IgD-negative memory B cell (primary cell): ENCODE data around the gene SPSB4. TPM values are rescaled to one million over a fixed set of nuclear protein-coding genes. Genes with fewer than 3 reads are reported as not detected.
"Not testable (repeated sequence)": the region's sequence is repeated elsewhere in the genome, so short reads cannot be mapped to it uniquely, and the experiment has no call there.

Source experiments
- H3K27ac Mint-ChIP-seq, 3 donors: one replicate each; pipeline ENCODE4 v1.8.0; 2020 to 2022; ENCODE audit warnings: mild to moderate bottlenecking in 3 of 3, mixed read lengths in 3 of 3, moderate library complexity in 1 of 3
- H3K27me3 Mint-ChIP-seq: one replicate; pipeline ENCODE4 v1.8.0; 2021; ENCODE audit warnings: mixed read lengths
- H3K36me3 Mint-ChIP-seq: one replicate; pipeline ENCODE4 v1.8.0; 2020; ENCODE audit warnings: mild to moderate bottlenecking, mixed read lengths
- H3K4me1 Mint-ChIP-seq, 3 donors: one replicate each; pipeline ENCODE4 v1.8.0; 2020 to 2022; ENCODE audit warnings: mixed read lengths in 3 of 3, mild to moderate bottlenecking in 1 of 3
- H3K4me3 Mint-ChIP-seq, 4 donors: one replicate each; pipeline ENCODE4 v1.8.0; 2020 to 2022; ENCODE audit warnings: mild to moderate bottlenecking in 4 of 4, mixed read lengths in 4 of 4, moderate library complexity in 3 of 4
- H3K9me3 Mint-ChIP-seq, 3 donors: one replicate each; pipeline ENCODE4 v1.8.0; 2020 to 2021; ENCODE audit warnings: mixed read lengths in 3 of 3, mild to moderate bottlenecking in 1 of 3
- polyA plus RNA-seq: library from polyadenylated mRNA; unstranded; fragments of 300-500 nt; fragmentation: Illumina TruSeq; gene quantifications from one replicate; pipeline ENCODE4 v1.2.3, GENCODE V29; 2021

Gene SPSB4
- polyA plus RNA-seq, result not detected

GRCh38 chr3:141050576-141051442, at the start of gene SPSB4:
Gene SPSB4 (plus strand): TSS chr3:141051347. CDS start chr3:141066105, 14,758 bp downstream.
- Mint-ChIP-seq H3K9me3 (no peaks in the 10 kb centered on the region), H3K27ac (no peak within 1 kb of the TSS), H3K36me3 (no peaks in the 10 kb centered on the region), H3K4me1 (peaks cover 0 to 11% (median 8%) of the 10 kb centered on the region in 3 donors), H3K27me3 (peaks cover 37% of the 10 kb centered on the region), H3K4me3 (peak within 1 kb of the TSS in 3 of 4 donors; percentile 70 to 90 (median 89))

DNA sequence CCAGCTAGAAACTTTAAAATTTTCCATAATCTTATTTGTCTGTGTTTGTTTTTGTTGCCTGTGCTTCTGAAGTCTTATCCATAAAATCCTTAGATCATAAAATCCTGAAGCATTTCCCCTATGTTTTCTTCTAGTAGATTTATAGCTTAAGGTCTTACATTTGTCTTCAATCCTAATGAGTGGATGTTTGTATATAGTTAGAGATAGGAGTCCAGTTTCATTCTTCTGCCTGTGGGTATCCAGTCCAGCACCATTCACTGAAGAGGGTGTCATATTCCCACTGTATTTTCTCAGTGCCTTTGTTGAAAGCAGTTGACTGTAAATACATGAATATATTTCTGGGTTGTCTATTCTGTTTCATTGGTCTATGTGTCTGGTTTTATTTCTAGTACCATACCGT, 44.8 kb upstream of the SPSB4 start:
- Mint-ChIP-seq H3K4me3 (no peak overlapping the region), H3K4me1 (peaks cover 0 to 1% (median 0%) of the 10 kb centered on the region in 3 donors), H3K27me3 (peaks cover 22% of the 10 kb centered on the region), H3K27ac (no peak overlapping the region), H3K36me3 (peaks cover 2% of the 10 kb centered on the region), H3K9me3 (no peaks in the 10 kb centered on the region)

DNA sequence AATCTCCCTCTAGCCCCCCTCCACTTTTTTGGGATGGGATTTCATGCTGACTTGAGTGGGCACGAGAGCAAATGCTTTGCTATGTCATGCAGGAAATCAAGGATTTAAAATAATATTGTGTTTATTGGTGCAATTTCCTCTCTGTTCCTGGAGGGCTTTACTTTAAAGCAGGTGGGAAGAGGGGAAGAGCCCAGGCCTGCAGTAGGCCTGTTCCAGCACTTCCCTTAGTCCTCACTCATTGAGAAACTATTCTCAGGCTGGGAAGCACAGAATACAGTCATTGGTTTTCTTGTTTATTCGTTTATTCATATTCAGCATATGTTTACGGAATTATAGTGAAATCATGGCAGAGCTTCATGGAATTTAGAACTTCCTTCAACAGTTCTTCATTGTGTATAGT, 41.7 kb upstream of the SPSB4 start:
- Mint-ChIP-seq H3K27ac (no peak overlapping the region), H3K4me3 (no peak overlapping the region), H3K4me1 (peaks cover 0 to 4% (median 0%) of the 10 kb centered on the region in 3 donors), H3K9me3 (no peaks in the 10 kb centered on the region), H3K36me3 (peaks cover 2% of the 10 kb centered on the region), H3K27me3 (peaks cover 27% of the 10 kb centered on the region)

- Mint-ChIP-seq H3K27me3 (peaks cover 30% of the 10 kb centered on the region), H3K9me3 (no peaks in the 10 kb centered on the region), H3K4me1 (peaks cover 0 to 4% (median 0%) of the 10 kb centered on the region in 3 donors), H3K27ac (no peak overlapping the region), H3K4me3 (no peak overlapping the region), H3K36me3 (peaks cover 2% of the 10 kb centered on the region)
These were observed 39.7 kb upstream of the SPSB4 start for GRCh38 chr3:141011232-141011996.

GRCh38 chr3:141011997-141012262, 39.2 kb upstream of the SPSB4 start:
- H3K4me1 Mint-ChIP-seq, result peaks cover 0 to 4% (median 0%) of the 10 kb centered on the region in 3 donors
- H3K27ac Mint-ChIP-seq, result no peak overlapping the region
- H3K9me3 Mint-ChIP-seq, result peaks cover 0 to 2% (median 0%) of the 10 kb centered on the region in 3 donors
- peaks cover 2% of the 10 kb centered on the region for H3K36me3 Mint-ChIP-seq
- peaks cover 28% of the 10 kb centered on the region for H3K27me3 Mint-ChIP-seq
- H3K4me3 Mint-ChIP-seq, result no peak overlapping the region

GRCh38 chr3:141012571-141012970, 38.6 kb upstream of the SPSB4 start:
- H3K4me3 Mint-ChIP-seq, result no peak overlapping the region
- H3K9me3 Mint-ChIP-seq, result peaks cover under 1 to 4% (median 3%) of the 10 kb centered on the region in 3 donors
- peaks cover 2% of the 10 kb centered on the region for H3K36me3 Mint-ChIP-seq
- H3K27me3 Mint-ChIP-seq, result peaks cover 26% of the 10 kb centered on the region
- H3K4me1 Mint-ChIP-seq, result peaks cover 0 to 5% (median under 1%) of the 10 kb centered on the region in 3 donors
- H3K27ac Mint-ChIP-seq, result no peak overlapping the region

- H3K4me1 Mint-ChIP-seq, result peaks cover 0 to 8% (median 5%) of the 10 kb centered on the region in 3 donors
- no peaks in the 10 kb centered on the region for H3K36me3 Mint-ChIP-seq
- H3K27me3 Mint-ChIP-seq, result peaks cover 20% of the 10 kb centered on the region
- peaks cover 3 to 10% (median 4%) of the 10 kb centered on the region in 3 donors for H3K9me3 Mint-ChIP-seq
- H3K4me3 Mint-ChIP-seq, result no peak overlapping the region
- no peak overlapping the region for H3K27ac Mint-ChIP-seq
These were observed 35.7 kb upstream of the SPSB4 start for GRCh38 chr3:141015481-141015880.

DNA sequence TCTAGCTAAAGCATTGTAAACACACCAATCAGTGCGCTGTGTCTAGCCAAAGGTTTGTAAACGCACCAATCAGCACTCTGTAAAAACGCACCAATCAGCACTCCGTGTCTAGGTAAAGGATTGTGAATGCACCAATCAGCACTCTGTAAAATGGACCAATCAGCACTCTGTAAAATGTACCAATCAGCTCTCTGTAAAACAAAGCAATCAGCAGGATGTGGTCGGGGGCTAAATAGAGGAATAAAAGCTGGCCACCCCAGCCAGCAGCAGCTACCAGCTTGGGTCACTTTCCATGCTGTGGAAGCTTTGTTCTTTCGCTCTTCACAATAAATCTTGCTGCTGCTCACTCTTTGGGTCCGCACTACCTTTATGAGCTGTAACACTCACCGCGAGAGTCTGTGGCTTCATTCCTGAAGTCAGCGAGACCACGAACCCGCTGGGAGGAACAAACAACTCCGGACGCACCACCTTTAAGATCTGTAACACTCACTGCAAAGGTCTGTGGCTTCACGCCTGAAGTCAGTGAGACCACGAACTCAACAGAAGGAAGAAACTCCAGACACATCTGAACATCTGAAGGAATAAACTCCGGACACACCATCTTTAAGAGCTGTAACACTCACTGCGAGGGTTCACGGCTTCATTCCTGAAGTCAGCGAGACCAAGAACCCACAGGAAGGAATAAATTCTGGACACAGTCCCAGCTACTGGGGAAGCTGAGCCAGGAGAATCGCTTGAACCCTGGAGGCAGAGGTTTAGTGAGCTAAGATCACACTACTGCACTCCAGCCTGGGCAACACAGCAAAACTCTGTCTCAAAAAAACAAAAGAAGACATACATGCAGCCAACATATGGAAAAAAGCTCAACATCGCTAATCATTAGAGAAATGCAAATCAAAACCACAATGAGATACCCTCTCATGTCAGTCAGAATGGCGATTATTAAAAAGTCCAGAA, 33.5 kb upstream of the SPSB4 start:
- not testable (repeated sequence) for H3K27ac Mint-ChIP-seq, H3K36me3 Mint-ChIP-seq, H3K4me3 Mint-ChIP-seq, H3K4me1 Mint-ChIP-seq
- Mint-ChIP-seq H3K27me3 (peaks cover 14% of the 10 kb centered on the region), H3K9me3 (peaks cover 3 to 10% (median 4%) of the 10 kb centered on the region in 3 donors)

DNA sequence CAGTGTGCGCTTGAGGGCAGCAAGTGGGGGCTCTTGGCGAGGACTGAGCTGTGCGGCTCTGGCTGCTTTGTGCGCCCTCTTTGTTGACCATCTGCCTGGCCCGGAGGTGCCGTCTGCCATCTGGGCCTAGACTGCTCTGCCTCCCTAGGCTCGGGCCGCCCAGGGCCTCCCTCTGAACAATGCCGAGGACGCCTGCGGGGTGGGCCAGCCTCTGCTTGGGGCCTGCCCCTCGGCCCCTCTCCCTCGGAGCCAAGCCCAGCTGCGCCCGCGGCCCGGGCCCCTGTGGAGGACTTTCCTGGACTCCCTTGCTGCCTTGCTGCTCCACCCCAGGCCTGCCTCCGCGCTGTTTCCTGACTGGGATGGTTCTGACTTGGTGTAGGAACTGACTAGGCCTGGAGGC, 31.9 kb upstream of the SPSB4 start:
- Mint-ChIP-seq H3K9me3 (peaks cover 3 to 10% (median 4%) of the 10 kb centered on the region in 3 donors), H3K27me3 (peaks cover 10% of the 10 kb centered on the region), H3K4me1 (peaks cover 0 to 5% (median 4%) of the 10 kb centered on the region in 3 donors), H3K36me3 (no peaks in the 10 kb centered on the region), H3K27ac (no peak overlapping the region), H3K4me3 (no peak overlapping the region)

GRCh38 chr3:141020143-141020830, 30.9 kb upstream of the SPSB4 start:
- Mint-ChIP-seq H3K4me3 (no peak overlapping the region), H3K27me3 (peaks cover 10% of the 10 kb centered on the region), H3K4me1 (peaks cover 0 to 5% (median 4%) of the 10 kb centered on the region in 3 donors), H3K27ac (no peak overlapping the region), H3K36me3 (no peaks in the 10 kb centered on the region), H3K9me3 (peaks cover 3 to 10% (median 4%) of the 10 kb centered on the region in 3 donors)

- Mint-ChIP-seq H3K9me3 (peaks cover 3 to 10% (median 4%) of the 10 kb centered on the region in 3 donors), H3K36me3 (no peaks in the 10 kb centered on the region), H3K4me3 (no peak overlapping the region), H3K4me1 (peaks cover 0 to 5% (median 4%) of the 10 kb centered on the region in 3 donors), H3K27me3 (peaks cover 9% of the 10 kb centered on the region), H3K27ac (no peak overlapping the region)
These were observed 29.9 kb upstream of the SPSB4 start for GRCh38 chr3:141021261-141021660.

DNA sequence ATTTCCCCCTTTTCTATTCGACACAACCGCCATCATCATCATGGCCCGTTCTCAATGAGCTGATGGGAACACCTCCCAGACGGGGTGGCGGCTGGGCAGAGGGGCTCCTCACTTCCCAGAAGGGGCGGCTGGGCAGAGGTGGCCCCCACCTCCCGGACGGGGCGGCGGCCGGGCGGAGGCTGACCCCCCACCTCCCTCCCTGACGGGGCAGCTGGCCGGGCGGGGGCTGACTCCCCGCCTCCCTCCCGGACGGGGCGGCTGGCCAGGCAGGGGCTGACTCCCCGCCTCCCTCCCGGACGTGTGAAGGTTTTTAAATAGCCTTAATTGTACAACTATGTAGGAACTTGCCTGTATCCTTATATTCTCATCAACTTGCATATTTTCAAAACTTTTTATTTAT, 20.9 kb upstream of the SPSB4 start:
- no peaks in the 10 kb centered on the region for H3K4me1 Mint-ChIP-seq
- H3K27me3 Mint-ChIP-seq, result peaks cover 11% of the 10 kb centered on the region
- no peaks in the 10 kb centered on the region for H3K36me3 Mint-ChIP-seq
- peaks cover 0 to 4% (median 3%) of the 10 kb centered on the region in 3 donors for H3K9me3 Mint-ChIP-seq
- H3K4me3 Mint-ChIP-seq, result no peak overlapping the region
- peak overlapping the region in 1 of 3 donors; percentile 32 for H3K27ac Mint-ChIP-seq

- H3K4me3 Mint-ChIP-seq, result no peak overlapping the region
- peaks cover 0 to 2% (median 0%) of the 10 kb centered on the region in 3 donors for H3K9me3 Mint-ChIP-seq
- H3K4me1 Mint-ChIP-seq, result no peaks in the 10 kb centered on the region
- peaks cover 2% of the 10 kb centered on the region for H3K36me3 Mint-ChIP-seq
- no peak overlapping the region for H3K27ac Mint-ChIP-seq
- peaks cover 21% of the 10 kb centered on the region for H3K27me3 Mint-ChIP-seq
These were observed 11.6 kb upstream of the SPSB4 start for GRCh38 chr3:141039589-141039988.
